NCI-H1436 (cell line): ENCODE data around the gene P2RX6.

Experiments used
- DNase-seq: peaks from one replicate; lab custom pipeline; 2025; lab: John Stamatoyannopoulos, UW

The P2RX6 gene

GRCh38 chr22:20979940-20980453 is 35.0 kb upstream of the P2RX6 start:
- DNase-seq, result no peak

GRCh38 chr22:20980523-20980922 is 34.4 kb upstream of the P2RX6 start:
- no peak for DNase-seq

GRCh38 chr22:20980938-20981722 is 33.8 kb upstream of the P2RX6 start:
- no peak for DNase-seq

- peak; percentile 60 for DNase-seq
These were observed 33.0 kb upstream of the P2RX6 start, which contains the start of gene LZTR1 for GRCh38 chr22:20981787-20982562. LZTR1 (plus strand) TSS chr22:20982297; CDS start chr22:20982372, 75 bp downstream.

- no peak for DNase-seq
These were observed 32.4 kb upstream of the P2RX6 start for GRCh38 chr22:20982563-20982882.

GRCh38 chr22:20983081-20983771 is 31.7 kb upstream of the P2RX6 start:
- DNase-seq, result no peak

GRCh38 chr22:20985720-20986119 is 29.2 kb upstream of the P2RX6 start:
- no peak for DNase-seq

GRCh38 chr22:20986365-20986764 is 28.6 kb upstream of the P2RX6 start:
- no peak for DNase-seq

GRCh38 chr22:20987375-20987774 is 27.6 kb upstream of the P2RX6 start:
- no peak for DNase-seq

GRCh38 chr22:20988573-20989322 is 26.2 kb upstream of the P2RX6 start:
- no peak for DNase-seq

GRCh38 chr22:20989323-20990138 is 25.4 kb upstream of the P2RX6 start:
- DNase-seq, result no peak

- no peak for DNase-seq
These were observed 24.5 kb upstream of the P2RX6 start for GRCh38 chr22:20990184-20991180.

- no peak for DNase-seq
These were observed 23.5 kb upstream of the P2RX6 start for GRCh38 chr22:20991252-20992055.

GRCh38 chr22:20992056-20992442 is 22.9 kb upstream of the P2RX6 start:
- DNase-seq, result no peak

- no peak for DNase-seq
These were observed 22.3 kb upstream of the P2RX6 start for GRCh38 chr22:20992456-20993303.

- DNase-seq, result no peak
These were observed 21.4 kb upstream of the P2RX6 start for GRCh38 chr22:20993304-20994127.
